ENCODE results near the gene BHMT.

DNA sequence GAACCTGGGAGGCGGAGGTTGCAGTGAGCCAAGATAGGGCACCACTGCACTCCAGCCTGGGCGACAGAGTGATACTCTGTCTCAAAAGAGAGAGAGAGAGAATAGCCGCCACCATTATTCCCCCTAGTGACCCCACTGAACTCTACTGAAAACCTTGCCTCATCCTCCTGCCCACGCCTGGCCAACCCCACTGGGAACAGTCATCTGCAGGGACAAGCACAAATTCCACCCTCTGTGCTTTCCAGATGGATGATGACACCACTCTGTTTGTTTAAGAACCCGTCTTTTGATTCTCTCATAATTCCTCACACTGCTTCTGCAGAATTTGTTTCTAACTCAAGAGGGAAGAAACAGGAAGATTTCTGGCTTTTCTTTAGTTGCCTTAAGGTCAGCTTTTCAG lies 29.8 kb upstream of the BHMT start:
- no peak for TF ChIP-seq RELA (IDR thresholded peaks at IDR 0.05; ENCODE audit: borderline replicate concordance, partially characterized antibody)
- TF ChIP-seq ATF7 (IDR thresholded peaks at IDR 0.05; ENCODE audit: low read depth) = no peak
- TF ChIP-seq POLR2A (IDR thresholded peaks at IDR 0.05; ENCODE audit: low read depth, low read length) = no peak
- TF ChIP-seq, protein P1, sequence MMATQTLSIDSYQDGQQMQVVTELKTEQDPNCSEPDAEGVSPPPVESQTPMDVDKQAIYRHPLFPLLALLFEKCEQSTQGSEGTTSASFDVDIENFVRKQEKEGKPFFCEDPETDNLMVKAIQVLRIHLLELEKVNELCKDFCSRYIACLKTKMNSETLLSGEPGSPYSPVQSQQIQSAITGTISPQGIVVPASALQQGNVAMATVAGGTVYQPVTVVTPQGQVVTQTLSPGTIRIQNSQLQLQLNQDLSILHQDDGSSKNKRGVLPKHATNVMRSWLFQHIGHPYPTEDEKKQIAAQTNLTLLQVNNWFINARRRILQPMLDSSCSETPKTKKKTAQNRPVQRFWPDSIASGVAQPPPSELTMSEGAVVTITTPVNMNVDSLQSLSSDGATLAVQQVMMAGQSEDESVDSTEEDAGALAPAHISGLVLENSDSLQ (IDR thresholded peaks at IDR 0.05) = no peak
- no peak for TF ChIP-seq HCFC1 (IDR thresholded peaks at IDR 0.05; ENCODE audit: low read length)
- no peak for TF ChIP-seq RFX5 (IDR thresholded peaks at IDR 0.05; ENCODE audit: low read depth, low read length)
- TF ChIP-seq EP300 (IDR thresholded peaks at IDR 0.05; ENCODE audit: borderline replicate concordance in 1 of 2, control insufficient read depth in 1 of 2, low read depth in 2 of 2, low read length in 2 of 2) = no peak
- TF ChIP-seq GATAD2B (conservative IDR thresholded peaks at IDR 0.05; ENCODE audit: low read depth) = no peak

All from GM12878 (cell line).